IPS DF 4.7 (cell line): ENCODE results near the gene FBL.
"Not testable (repeated sequence)": the region's sequence is repeated elsewhere in the genome, so short reads cannot be mapped to it uniquely, and the experiment has no call there.

Source experiments
- DNase-seq: peaks from one replicate; pipeline ENCODE4 v3.0.0-alpha.2; 2013; ENCODE audit warnings: low spot score; ENCODE audit errors: extremely low read depth

The FBL gene

DNA sequence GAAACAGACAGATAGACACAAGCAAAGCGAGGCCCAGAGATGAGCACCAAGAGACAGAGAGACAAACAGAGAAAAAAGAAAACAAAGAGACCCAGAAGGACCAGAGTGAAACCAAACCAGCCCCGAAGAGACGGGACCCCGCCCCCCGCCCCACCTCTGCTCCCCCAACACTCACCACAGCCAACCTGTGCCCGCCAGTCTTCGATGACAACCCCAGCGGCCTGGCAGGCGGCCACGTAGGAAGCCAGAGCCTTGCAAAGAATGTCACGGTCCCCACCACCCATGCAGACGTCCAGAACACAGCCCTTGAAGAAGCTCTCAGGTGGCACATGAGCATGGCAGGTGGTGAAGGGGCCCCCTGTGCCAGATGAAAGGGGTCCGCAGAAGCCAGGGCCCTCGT lies 31.3 kb upstream of the FBL start:
- DNase-seq, result not testable (repeated sequence)

DNA sequence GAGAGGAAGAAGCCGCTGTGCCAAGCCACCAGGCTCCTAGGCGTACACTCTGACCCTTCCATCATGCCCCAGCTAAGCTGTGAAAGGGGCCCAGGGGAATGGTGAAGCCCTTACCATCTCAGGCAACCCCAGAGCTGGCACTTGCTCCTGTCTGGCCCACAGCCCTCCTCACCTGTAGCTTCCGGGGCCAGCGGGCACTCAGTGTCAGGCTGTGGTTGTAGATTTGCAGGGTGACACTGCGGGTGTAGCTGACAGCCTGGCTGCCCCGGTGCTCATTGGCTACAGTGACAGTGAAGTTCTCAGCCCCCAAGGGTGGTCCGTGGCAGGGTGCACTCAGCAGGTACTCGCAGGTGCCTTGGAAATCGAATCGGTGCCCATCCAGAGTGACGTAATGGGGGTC lies 30.3 kb upstream of the FBL start:
- DNase-seq, result not testable (repeated sequence)

DNA sequence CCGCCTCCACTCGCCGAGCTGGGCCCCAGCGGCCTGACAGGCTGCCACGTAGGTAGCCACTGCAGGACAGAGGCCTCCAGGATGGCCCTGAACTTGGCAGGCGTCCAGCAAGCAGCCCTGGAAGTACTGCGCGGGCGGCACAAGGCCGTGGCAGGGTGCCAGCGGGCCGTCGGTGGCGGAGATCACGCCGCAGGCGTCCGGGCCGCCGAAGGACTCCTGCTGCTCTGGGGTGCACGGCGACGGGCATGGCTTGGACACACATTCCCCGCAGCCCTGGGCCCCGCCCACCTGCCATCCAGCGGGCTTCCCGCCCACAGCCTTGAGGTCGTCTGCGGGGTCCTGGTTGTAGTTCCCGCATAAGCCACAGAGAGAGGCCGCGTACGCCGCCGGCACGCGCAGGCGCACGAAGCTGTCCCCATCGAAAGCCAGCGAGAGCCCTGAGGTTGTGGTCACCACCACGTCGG lies 29.3 kb upstream of the FBL start:
- DNase-seq, result not testable (repeated sequence)

DNA sequence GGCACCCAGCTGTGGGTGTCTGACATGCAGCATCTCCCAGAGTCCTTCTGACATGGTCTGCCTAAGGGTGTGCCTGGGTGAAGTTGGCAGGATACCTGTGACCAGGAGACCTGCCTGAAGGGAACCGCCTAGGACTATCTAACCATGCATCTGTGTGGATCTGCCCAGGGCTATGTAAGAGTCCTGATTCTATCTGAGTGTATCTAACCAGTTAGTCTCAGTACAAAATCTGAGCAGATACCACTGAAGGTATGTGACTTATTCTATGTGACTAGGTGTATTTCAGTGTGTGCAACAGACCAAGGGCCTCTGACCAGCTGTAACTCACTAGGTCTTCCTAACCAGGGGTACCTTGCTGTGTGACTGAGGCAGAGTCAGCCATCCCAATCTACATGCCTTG lies 28.2 kb upstream of the FBL start:
- DNase-seq, result no peak

DNA sequence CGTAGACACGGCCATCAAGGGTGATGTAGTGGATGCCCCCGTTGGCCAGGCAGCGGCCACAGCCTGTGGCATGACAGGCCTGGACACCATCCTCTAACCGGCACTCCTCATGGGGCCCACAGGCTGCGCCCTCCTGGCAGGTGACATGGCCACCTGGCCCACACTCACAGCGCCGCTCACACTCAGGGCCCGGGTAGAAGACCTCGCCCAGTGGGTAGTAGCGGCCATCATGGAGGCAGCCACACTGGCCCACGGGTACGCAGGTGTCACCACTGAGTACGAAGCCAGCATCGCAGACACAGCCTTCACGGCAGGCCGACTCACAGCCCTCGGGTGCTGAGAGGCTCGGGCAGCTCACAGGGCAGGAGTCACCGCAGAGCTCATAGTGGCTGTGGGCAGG lies 27.2 kb upstream of the FBL start:
- no peak for DNase-seq

DNA sequence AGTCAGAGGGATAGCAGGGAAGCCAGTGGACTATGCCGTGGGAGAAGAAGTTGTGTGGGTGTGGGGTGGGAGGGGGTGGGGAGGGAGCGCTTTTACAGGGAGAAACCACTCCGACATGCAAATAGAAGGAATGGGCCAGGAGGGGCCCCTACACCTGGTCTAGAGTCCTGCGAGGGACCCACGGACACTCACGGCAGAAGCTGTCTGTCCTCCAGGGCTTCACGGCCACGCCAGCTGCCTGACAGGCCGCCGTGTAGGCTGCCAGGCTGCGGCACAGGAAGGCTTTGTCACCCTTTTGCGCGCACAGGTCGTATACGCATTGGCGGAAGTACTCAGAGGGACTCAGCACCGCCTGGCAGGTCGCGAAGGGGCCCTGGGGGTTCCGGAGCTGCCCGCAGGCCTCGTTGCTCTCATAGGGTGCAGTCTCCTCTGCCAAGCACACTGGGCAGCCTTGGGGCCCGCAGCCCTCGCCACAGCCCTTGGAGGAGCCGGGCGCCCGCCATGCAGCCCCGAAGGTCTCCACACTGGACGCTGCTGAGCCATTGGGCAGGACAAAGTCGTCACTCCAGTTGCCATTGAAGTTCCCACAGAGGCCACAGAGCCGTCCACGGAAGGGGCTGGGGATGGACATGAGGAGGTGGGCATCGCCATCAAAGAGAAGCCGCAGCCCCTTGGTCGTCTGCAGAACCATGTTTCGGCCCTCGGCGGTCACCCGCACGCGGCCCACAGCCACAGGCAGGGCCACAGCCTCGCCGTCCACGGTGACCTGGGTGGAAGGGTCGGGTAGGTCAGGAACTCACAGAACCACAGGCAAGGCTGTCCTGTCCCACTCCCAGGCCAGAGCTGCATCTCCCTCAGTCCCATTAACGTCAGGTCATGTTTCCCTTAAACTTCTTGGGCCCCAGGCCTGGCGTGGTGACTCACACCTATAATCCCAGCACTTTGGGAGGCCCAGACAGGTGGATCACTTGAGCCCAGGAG lies 26.0 kb upstream of the FBL start:
- DNase-seq, result no peak

DNA sequence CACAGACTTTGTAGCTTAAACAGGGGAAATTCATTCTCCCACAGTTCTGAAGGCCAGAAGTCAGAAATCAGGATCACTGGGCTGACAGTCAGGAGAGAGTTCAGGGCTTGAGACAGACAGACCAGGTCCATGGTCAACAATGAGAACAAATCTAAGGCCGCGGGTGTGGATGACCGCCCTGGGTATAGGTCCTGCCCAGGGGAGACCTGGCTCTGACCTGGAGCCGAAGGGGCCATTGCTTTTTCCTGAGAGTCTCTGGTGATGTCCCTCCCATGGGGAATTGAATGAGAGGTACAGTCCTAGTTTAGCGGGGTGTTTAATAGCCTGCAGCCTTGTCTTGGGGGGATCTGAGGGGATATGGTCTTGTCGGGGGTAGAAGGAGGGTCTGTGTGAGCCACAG lies 25.2 kb upstream of the FBL start:
- no peak for DNase-seq

DNA sequence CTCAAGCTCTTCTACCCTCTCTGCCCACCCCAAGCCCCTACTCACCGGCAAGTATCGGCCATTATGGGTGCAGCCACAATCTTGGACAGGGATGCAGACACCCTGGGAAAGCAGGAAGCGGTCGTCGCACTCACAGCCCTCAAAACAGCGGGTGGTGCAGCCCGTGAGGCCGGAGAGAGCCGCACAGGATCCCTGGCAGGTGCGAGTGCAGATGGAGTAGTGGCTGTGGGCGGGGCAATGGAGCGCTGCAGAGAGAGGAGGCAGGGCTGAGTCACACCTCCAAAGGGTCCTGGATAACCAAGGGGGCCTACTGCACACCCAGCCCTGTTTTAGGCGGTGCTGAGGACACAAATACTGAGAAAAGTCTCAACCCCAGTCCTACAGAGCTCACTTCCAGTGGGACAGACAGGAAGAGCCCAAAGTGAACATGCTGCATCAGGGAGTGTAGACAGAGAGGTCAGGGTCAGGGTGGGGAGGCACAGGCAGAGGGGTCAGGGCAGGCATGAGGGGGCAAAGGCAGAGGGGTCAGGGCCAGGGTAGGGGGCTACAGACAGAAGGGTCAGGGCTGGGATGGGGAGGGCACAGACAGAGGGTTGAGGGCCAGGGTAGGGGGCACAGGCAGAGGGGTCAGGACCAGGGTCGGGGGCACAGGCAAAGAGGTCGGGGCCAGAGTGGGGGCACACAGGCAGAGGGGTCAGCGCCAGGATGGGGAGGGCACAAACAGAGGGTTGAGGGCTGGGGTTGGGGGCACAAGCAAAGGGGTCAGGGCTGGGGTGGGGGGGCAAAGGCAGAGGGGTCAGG lies 24.2 kb upstream of the FBL start:
- DNase-seq, result no peak

DNA sequence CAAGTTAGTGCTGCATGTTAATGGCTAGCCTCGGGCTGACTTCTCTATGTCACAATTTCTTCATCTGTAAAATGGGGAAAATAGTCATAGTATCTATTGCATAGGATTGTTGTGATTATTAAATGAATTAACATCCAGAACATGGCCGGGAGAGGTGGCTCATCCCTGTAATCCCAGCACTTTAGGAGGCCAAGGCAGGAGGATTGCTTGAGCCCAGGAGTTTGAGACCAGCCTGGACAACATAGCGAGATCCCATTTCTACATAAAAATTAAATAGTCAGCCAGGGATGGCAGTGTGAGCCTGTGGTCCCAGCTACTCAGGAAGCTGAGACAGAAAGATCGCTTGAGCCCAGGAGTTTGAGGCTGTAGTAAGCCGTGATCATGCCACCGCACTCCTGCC lies 21.8 kb upstream of the FBL start:
- DNase-seq, result no peak

DNA sequence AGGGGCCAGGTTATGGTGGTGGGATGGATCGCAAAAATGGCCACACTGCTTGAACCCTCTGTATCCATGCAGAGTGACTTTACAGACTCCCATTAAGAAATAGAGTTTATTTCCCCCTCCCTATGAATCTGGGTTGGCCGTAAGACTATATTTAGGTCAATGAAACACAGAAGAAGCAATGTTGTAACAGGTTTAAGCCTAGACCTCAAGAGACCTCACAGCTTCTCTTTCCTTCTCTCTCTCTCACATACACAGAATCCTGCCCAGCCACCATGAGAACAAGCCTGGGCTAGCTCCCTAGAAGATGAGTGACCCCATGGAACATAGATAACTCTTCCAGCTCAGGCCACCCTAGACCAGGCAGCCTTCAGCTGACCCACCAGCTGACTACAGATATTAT lies 21.0 kb upstream of the FBL start:
- DNase-seq, result no peak

DNA sequence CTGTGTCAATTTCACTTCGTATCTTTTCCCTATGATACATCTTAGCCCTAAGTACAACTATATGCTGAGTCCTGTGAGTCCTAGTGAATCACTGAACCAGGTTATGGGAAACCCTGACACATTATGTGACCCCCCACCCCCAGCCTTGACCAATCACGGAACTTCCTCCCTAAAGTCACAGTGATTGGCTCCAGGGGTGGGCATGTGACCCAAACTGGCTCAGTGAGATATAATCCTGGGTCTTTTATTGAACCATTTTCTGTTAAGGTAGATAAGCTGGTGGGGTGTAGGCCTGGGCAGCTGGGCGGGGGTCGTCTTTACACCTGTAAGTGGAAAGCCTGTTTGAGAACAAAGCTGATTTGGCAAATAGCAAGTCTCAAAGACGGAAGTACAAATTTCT lies 19.8 kb upstream of the FBL start:
- DNase-seq, result no peak

DNA sequence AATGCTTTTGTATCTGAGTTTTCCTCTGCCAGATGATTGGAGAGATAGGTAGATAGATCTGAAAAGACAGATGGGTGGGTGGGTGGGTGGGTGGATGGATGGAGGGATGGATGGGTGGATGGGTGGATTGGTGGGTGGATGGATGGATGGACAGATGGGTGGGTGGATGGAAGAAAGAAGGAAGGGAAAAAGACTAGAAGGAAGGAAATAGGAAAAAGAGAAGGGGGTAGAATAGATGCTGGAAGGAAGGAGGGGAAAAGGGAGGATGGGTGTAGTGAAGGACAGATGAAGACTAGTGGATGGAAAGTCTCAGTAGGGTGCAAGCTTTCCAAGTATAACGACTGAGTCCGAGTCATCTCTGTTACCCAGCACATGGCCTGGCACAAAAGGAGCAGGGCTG lies 19.0 kb upstream of the FBL start:
- no peak for DNase-seq

DNA sequence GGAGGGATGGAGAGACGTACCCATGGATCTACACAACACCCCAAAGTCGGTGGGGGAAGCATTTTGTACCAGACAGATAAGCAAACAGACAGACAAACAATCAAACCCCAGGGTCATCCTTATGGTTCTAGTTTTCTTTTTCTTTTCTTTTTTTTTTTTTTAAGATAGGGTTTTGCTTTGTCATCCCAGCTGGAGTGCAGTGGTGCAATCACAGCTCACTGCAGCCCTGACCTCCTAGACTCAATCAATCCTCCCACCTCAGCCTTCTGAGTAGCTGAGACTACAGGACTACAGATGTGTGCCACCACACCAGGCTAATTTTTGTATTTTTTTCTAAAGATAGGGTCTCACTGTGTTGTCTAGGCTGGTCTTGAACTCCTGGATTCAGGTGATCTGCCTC lies 17.9 kb upstream of the FBL start:
- no peak for DNase-seq

DNA sequence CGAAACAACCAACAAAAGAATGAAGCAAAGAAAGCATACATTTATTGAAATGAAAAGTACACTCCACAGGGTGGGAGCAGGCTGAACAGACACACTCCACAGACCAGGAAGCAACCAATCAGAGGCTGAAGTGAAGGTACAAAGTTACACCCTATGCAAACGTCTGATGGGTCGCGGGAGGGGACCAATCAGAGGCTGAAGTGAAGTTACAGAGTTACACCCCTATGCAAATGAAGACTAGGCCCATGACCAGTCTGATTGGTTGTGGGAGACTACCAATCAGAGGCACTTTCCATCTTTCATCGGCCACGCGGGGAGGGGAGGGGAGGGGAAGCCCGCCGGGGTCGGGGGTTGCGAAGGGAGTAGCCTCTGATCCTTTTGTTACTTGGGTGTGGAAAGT lies 12.4 kb upstream of the FBL start:
- no peak for DNase-seq

DNA sequence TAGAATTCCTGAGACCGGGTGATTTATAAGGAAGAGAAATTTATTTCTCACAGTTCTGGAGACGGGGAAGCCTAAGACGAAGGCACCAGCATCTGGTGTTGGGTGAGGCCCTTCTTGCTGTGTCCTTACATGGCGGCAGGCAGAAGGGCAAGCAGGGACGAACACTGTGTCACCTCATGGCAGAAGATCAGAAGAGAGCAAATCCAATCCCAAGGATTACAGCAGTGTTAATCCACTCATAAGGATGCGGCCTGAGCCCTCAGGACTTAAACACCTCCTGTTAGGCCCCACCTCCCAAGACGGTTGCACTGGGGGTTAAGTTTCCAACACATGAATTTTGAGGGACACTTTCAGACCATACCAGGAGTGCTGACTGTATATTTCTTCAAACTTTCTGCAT lies 6.7 kb upstream of the FBL start:
- DNase-seq, result no peak

DNA sequence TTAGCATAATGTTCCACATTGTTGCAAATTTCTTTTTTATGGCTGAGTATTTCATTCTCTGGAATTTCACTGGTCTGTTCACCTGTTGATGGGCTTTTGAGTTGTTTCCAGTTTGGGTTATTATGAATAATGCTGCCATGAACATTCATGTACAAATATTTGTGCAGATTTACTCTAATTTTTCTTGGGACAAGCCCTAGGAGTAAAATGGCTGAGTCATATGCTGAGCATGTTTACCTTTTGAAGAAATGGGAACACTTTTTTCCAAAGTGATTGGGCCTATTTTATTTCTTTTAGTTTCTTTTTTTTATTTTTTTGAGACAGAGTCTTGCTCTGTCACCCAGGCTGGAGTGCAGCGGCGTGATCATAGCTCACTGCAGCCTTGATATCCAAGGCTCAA lies 4.7 kb upstream of the FBL start:
- no peak for DNase-seq

DNA sequence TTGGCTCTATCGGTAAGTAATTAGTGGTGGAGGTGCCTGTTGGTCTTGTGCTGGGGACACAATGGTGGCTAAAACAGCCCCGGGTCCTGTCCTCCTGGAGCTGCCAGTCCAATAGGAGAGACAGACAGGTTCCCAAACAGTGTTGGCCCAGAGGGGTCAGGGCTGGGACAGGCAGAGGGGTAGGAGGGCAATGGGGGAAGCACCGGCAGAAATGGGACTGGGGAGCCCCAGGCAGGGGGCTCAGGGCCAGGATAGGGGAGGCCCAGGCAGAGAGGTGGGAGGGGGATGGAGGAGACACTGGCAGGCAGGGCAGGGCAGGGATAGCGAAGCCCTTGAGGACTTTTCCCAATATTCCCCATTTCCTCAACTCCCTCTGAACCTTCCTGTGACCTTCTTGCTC lies 2.2 kb upstream of the FBL start:
- no peak for DNase-seq

DNA sequence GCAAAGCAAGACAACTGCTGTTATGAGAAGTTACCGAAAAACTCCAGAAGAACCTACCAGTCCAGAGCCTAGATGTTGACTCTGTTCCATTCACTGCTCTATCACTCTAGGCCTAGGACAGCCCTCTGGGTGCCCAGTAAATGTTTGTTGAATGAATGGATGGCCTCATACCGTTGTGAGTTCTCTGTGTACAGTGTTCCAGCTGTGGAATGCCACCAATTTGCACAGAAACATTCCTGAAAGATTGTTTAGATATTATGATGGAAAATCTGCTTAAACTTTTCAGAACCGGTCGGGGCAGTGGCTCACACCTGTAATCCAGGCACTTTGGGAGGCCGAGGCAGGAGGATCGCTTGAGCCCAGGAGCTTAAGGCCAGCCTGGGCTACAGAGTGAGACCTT lies 1.3 kb upstream of the FBL start:
- no peak for DNase-seq

DNA sequence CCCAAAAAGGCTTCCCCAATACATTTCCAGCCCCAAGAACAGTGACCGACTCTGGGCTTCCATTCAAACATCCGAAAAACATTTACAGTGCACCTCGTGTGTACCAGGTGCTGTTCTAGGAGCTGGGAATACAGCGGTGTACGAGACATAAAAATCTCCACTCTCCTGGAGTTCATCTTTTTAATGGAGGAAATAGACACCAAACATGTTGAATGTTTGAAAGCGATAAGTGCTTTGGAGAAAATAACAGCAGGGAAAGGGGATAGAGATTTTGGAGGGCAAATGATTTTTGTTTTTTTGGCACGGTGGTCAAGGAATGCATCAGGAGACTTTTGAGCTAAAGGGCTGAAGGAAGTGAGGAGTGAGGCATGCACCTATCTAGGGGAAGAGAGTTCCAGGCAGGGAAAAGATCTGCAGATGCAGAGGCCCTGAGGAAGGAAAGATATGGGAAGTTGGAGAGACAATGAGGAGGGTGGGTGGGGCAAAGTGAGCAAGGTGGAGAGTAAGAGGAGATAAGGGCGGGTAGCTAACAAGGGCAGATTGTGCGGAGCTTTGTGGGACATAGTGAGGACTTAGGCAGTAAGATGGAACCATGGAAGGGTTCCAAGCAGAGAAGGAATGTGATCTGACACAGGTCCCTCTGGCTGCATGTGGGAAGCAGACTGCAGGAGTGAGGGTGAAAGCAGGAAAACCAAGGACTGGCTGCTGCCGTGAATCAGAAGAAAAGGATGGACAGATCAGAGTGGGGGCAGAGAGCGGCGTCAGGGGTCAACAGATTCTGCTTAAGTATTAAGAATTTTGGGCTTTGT lies 703 bp upstream of the FBL start:
- DNase-seq, result no peak

DNA sequence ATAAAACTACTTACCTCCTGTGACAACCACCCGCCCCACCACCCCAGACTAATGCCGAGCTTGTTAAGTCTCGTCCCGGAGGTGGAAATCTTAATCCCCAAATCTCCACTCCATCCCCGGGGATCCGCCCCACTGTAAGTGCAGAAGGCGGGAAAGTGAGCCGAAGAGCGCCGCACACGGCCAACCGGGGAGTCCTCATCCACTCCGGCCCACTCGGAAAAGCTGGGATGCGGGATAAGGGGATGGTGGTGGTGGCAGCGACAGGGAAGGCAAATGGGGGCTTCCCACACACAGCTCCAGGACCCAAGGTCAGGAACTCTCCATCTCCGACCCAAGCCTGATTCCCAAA lies 621 bp downstream of the FBL start:
- DNase-seq, result no peak

DNA sequence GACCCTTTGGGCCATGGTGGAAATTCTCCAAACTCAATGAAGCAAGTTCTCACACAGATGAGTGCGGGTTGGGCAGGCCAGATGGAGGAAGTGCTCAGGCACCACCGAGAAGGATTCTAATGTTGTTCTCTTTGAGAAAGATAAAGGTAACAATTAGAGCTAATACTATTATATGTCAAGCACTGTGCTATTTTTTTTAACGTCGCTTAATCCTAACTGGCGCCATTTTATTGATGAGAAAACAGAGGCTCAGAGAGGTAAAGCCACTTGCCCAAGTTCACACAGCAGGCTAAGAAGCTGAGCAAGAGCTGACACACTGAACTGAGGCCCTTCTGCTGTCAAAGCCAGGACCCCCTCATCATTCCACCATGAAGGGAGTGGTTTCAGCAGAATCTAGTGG lies 1.0 kb downstream of the FBL start:
- DNase-seq, result no peak
